Hematopoietic multipotent progenitor cell treated with erythropoietin and hydrocortisone succinate and interleukin-3 and kit ligand, for 4 days (in vitro differentiated cells): ENCODE measurements around the gene IMMP2L.
A peak's percentile ranks its signal among the peaks of the same experiment; 100 is the strongest.
"Not testable (repeated sequence)": the region's sequence is repeated elsewhere in the genome, so short reads cannot be mapped to it uniquely, and the experiment has no call there.

ENCODE experiments used
- DNase-seq: peaks from one replicate; pipeline ENCODE4 v3.0.0-alpha.2; 2015

Gene IMMP2L

GRCh38 chr7:110962826-110963225, 599.5 kb downstream of the IMMP2L start:
- no peak for DNase-seq

- DNase-seq = no peak
These were observed 599.9 kb downstream of the IMMP2L start for GRCh38 chr7:110962374-110962773.

- DNase-seq = no peak
These were observed 601.5 kb downstream of the IMMP2L start for GRCh38 chr7:110960811-110961210.

- DNase-seq = no peak
These were observed 614.0 kb downstream of the IMMP2L start for GRCh38 chr7:110948280-110948679.

- no peak for DNase-seq
These were observed 614.9 kb downstream of the IMMP2L start for GRCh38 chr7:110947408-110947807.

- peak; percentile 31 for DNase-seq
These were observed 617.2 kb downstream of the IMMP2L start for GRCh38 chr7:110944966-110945644.

- DNase-seq = no peak
These were observed 617.8 kb downstream of the IMMP2L start for GRCh38 chr7:110944448-110944847.

- DNase-seq = no peak
These were observed 618.5 kb downstream of the IMMP2L start for GRCh38 chr7:110943701-110944345.

GRCh38 chr7:110941385-110941784, 620.9 kb downstream of the IMMP2L start:
- no peak for DNase-seq

- DNase-seq = no peak
These were observed 621.5 kb downstream of the IMMP2L start for GRCh38 chr7:110940756-110941155.

- no peak for DNase-seq
These were observed 624.1 kb downstream of the IMMP2L start for GRCh38 chr7:110938165-110938564.

GRCh38 chr7:110936665-110937064, 625.6 kb downstream of the IMMP2L start:
- DNase-seq = not testable (repeated sequence)

GRCh38 chr7:110929480-110930249, 632.6 kb downstream of the IMMP2L start:
- DNase-seq = no peak

GRCh38 chr7:110922906-110923305, 639.4 kb downstream of the IMMP2L start:
- no peak for DNase-seq

GRCh38 chr7:110921595-110922151, 640.6 kb downstream of the IMMP2L start:
- peak; percentile 3 for DNase-seq

- DNase-seq = no peak
These were observed 643.2 kb downstream of the IMMP2L start for GRCh38 chr7:110918949-110919548.

GRCh38 chr7:110914263-110914662, 648.0 kb downstream of the IMMP2L start:
- no peak for DNase-seq

- no peak for DNase-seq
These were observed 650.7 kb downstream of the IMMP2L start for GRCh38 chr7:110911632-110912031.

- DNase-seq = no peak
These were observed 653.2 kb downstream of the IMMP2L start for GRCh38 chr7:110909117-110909516.

- no peak for DNase-seq
These were observed 656.3 kb downstream of the IMMP2L start for GRCh38 chr7:110905773-110906566.

- no peak for DNase-seq
These were observed 663.8 kb downstream of the IMMP2L start for GRCh38 chr7:110898516-110898915.

- DNase-seq = no peak
These were observed 664.8 kb downstream of the IMMP2L start for GRCh38 chr7:110897538-110897937.
